Suprapubic skin (tissue), 4 donors: ENCODE measurements around the gene TBCA. TPM values are rescaled to one million over a fixed set of nuclear protein-coding genes. Genes with fewer than 3 reads are reported as not detected.

Source experiments
- DNase-seq, 2 donors: peaks; one replicate each; pipeline ENCODE4 v3.0.0-alpha.2; 2019; ENCODE audit warnings: low spot score in 2 of 2
- H3K27ac ChIP-seq: fragments of 200-600 bp; sonication (generic); one replicate; pipeline ENCODE4 v1.5.1; 2019
- H3K27me3 ChIP-seq: fragments of 200-600 bp; sonication (generic); one replicate; pipeline ENCODE4 v1.5.1; 2019
- H3K36me3 ChIP-seq: fragments of 200-600 bp; sonication (generic); one replicate; pipeline ENCODE4 v1.5.1; 2019
- H3K4me1 ChIP-seq: fragments of 200-600 bp; sonication (generic); one replicate; pipeline ENCODE4 v1.5.1; 2019
- H3K4me3 ChIP-seq: fragments of 200-600 bp; sonication (generic); one replicate; pipeline ENCODE4 v1.5.1; 2019; ENCODE audit warnings: mild to moderate bottlenecking
- H3K9me3 ChIP-seq: fragments of 200-600 bp; sonication (generic); one replicate; pipeline ENCODE4 v1.5.1; 2019
- EP300 ChIP-seq: sonication (generic); formaldehyde crosslinking; IDR thresholded peaks from one replicate; pipeline ENCODE4 v1.6.1; 2017; ENCODE audit warnings: antibody characterized with exemption
- POLR2A ChIP-seq, 2 donors: fragments of 450-650 bp; IDR thresholded peaks; one replicate each; pipeline ENCODE4 v1.6.1; 2017; ENCODE audit warnings: antibody characterized with exemption in 2 of 2, mild to moderate bottlenecking in 2 of 2, moderate library complexity in 2 of 2
- POLR2AphosphoS5 ChIP-seq, 3 donors: sonication (generic); formaldehyde crosslinking; IDR thresholded peaks; one replicate each; pipeline ENCODE4 v1.6.1; 2017; ENCODE audit warnings: antibody characterized with exemption in 3 of 3
- WGBS: methylation state at CpG from one replicate; pipeline ENCODE4 v1.1.5; 2018; 5-methylcytosine and 5-hydroxymethylcytosine counted together
- total RNA-seq, 4 donors: library from RNA; depleted of rRNA; stranded (reverse); fragments of >200 nt; gene quantifications; one replicate each; pipeline ENCODE4 v1.1.0, GENCODE V29; 2016
- TF ChIP-seq, protein P1 (sequence below), 2 donors: fragments of 200-600 bp in 1 of 2; fragments of 450-650 bp in 1 of 2; sonication (generic) in 1 of 2; IDR thresholded peaks; one replicate each; pipeline ENCODE4 v1.5.1; 2016 to 2019; ENCODE audit warnings: antibody characterized with exemption in 2 of 2, mild to moderate bottlenecking in 1 of 2, moderate library complexity in 1 of 2

The TBCA gene
- total RNA-seq, 4 donors from 2014 or later: 74.7 to 120 (median 94.5) TPM

- H3K27ac ChIP-seq: no peak overlapping the region
- peaks cover 44% of the 10 kb centered on the region for H3K4me1 ChIP-seq
- peaks cover 100% of the 10 kb centered on the region for H3K27me3 ChIP-seq
- 12% methylated on average over 18 of the region's 21 CpGs for WGBS
- no peaks in the 10 kb centered on the region for H3K36me3 ChIP-seq
- H3K9me3 ChIP-seq: no peaks in the 10 kb centered on the region
- TF ChIP-seq POLR2AphosphoS5 (IDR thresholded peaks at IDR 0.05): no peak
- TF ChIP-seq, protein P1, sequence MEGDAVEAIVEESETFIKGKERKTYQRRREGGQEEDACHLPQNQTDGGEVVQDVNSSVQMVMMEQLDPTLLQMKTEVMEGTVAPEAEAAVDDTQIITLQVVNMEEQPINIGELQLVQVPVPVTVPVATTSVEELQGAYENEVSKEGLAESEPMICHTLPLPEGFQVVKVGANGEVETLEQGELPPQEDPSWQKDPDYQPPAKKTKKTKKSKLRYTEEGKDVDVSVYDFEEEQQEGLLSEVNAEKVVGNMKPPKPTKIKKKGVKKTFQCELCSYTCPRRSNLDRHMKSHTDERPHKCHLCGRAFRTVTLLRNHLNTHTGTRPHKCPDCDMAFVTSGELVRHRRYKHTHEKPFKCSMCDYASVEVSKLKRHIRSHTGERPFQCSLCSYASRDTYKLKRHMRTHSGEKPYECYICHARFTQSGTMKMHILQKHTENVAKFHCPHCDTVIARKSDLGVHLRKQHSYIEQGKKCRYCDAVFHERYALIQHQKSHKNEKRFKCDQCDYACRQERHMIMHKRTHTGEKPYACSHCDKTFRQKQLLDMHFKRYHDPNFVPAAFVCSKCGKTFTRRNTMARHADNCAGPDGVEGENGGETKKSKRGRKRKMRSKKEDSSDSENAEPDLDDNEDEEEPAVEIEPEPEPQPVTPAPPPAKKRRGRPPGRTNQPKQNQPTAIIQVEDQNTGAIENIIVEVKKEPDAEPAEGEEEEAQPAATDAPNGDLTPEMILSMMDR (IDR thresholded peaks at IDR 0.05): no peak
- no peak for TF ChIP-seq EP300
- TF ChIP-seq POLR2A (IDR thresholded peaks at IDR 0.05): no peak
- no peak for DNase-seq
- H3K4me3 ChIP-seq: no peak overlapping the region
Observed at GRCh38 chr5:77642738-77643653, 133.1 kb downstream of the TBCA start.

DNA sequence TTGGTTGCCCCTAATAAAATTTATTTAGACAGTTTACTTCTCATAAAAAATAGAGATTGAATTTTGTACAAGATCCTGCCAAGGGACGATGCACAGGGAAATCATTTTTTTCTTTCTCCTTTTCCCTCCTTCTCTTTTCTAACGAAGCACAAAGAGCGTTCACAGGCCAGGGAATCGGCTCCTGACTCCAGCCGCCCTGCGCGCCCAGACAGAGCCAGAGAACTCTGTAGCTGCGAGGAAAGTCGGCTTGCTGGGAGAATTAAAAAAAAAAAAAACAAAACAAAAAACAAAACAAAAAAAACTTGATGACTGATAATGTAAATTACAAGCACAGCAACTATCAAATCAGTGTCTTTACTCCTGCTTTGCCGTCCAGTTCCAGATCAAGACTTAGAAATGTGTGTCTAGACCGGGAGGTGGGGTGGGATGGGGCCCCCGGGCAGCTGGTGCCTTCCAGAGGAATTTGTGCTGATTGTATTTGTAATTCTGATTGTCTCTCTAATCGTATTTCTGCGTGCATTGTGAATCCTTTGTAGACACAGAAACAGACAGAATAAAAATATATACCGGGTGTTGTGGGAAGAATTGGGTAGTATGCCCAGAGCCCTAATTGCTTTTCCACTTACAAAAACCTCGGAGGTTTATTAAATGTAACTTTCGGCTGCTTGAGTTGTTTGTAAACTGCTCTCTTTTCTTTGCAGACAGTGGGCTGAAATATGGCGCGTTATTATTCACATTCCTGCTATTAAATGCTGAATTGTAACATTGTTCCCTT is 134.0 kb downstream of the TBCA start:
- no peak for DNase-seq
- Histone ChIP-seq H3K27me3 (peaks cover 100% of the 10 kb centered on the region), H3K4me3 (no peak overlapping the region), H3K27ac (no peak overlapping the region), H3K9me3 (no peaks in the 10 kb centered on the region), H3K36me3 (no peaks in the 10 kb centered on the region), H3K4me1 (peaks cover 52% of the 10 kb centered on the region)
- 23% methylated on average over 19 of the region's 19 CpGs for WGBS
- no peak for TF ChIP-seq EP300
- TF ChIP-seq, protein P1 (IDR thresholded peaks at IDR 0.05): no peak
- TF ChIP-seq POLR2A (IDR thresholded peaks at IDR 0.05): no peak
- no peak for TF ChIP-seq POLR2AphosphoS5 (IDR thresholded peaks at IDR 0.05)

DNA sequence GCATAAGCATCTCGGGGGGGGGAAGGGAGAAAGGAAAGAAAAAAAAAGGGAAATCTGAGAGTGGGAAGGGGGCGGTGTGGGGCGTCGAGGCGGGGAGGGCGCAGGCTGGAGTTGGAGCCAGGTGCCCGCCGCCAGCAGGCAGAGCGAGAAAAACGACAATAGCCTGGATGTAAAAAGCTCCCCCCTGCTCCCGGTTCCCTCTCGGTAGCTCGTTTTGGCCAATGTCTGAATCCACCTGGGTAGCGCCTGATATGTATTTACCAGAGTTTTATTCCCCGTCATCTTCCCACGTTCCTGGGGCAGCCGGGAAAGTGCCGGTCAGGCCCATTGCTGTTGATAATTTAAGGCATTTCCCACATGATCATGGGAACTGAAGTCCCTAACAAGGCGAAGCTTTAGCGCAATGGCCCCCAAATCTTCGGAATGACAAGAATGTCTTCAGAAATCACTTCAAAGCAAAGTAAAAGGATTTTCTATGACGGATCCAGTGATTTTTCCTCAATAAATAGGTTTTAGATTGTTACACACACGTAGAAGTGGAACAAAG is 134.7 kb downstream of the TBCA start:
- Histone ChIP-seq H3K9me3 (no peaks in the 10 kb centered on the region), H3K27me3 (peaks cover 100% of the 10 kb centered on the region), H3K27ac (no peak overlapping the region), H3K4me3 (no peak overlapping the region), H3K4me1 (peaks cover 59% of the 10 kb centered on the region), H3K36me3 (no peaks in the 10 kb centered on the region)
- TF ChIP-seq POLR2AphosphoS5 (IDR thresholded peaks at IDR 0.05) (no peak), EP300 (no peak), POLR2A (IDR thresholded peaks at IDR 0.05) (no peak)
- TF ChIP-seq, protein P1 (IDR thresholded peaks at IDR 0.05): no peak
- 17% methylated on average over 23 of the region's 23 CpGs for WGBS
- DNase-seq: no peak

Other genes starting within 250 kb of the TBCA start
- gene OTP, start 137.6 kb downstream of the TBCA start, total RNA-seq: not detected